ENCODE measurements around the gene ILK.

The ILK gene

DNA sequence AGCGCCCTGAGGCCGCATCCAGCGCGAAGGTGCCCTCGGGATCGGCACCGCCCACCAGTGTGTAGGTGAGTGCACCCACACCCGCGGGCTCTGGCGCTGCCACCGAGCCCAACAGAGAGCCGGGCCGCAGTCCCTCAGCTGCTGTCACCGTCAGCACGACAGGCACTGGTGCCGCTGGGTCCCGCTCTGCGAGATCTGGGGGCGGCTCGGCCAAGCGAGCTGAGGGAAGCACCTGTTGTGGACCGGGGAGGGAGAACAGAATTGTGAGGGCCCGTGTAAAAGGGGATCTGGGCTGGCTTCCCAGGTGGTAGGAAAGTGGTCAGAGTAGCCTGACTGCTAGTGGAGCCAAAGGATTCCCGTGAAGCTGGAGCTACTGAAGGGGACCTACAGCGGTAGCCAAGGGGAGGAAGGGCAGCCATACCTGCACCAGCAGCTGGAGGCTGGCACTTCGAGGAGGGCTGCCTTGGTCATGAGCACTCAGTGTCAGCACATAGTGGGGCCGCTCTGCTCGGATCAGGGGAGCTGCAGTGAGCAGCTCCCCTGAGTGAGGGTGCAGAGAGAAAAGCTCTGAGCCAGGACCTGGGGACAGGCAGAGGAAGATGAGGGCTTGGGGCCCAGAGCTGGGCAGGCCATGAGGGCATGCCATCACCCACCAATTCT, 27.2 kb downstream of the ILK start:
- Histone ChIP-seq H3K9me3 (no peaks in the 10 kb centered on the region), H3K4me3 (ENCODE audit: low read depth, low read length) (no peak overlapping the region), H3K27me3 (no peaks in the 10 kb centered on the region), H3K36me3 (no peaks in the 10 kb centered on the region), H3K4me1 (no peaks in the 10 kb centered on the region)
- TF ChIP-seq, protein P1, sequence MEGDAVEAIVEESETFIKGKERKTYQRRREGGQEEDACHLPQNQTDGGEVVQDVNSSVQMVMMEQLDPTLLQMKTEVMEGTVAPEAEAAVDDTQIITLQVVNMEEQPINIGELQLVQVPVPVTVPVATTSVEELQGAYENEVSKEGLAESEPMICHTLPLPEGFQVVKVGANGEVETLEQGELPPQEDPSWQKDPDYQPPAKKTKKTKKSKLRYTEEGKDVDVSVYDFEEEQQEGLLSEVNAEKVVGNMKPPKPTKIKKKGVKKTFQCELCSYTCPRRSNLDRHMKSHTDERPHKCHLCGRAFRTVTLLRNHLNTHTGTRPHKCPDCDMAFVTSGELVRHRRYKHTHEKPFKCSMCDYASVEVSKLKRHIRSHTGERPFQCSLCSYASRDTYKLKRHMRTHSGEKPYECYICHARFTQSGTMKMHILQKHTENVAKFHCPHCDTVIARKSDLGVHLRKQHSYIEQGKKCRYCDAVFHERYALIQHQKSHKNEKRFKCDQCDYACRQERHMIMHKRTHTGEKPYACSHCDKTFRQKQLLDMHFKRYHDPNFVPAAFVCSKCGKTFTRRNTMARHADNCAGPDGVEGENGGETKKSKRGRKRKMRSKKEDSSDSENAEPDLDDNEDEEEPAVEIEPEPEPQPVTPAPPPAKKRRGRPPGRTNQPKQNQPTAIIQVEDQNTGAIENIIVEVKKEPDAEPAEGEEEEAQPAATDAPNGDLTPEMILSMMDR (IDR thresholded peaks at IDR 0.05; ENCODE audit: low read depth, low read length), result no peak
- DNase-seq, result no peak

DNA sequence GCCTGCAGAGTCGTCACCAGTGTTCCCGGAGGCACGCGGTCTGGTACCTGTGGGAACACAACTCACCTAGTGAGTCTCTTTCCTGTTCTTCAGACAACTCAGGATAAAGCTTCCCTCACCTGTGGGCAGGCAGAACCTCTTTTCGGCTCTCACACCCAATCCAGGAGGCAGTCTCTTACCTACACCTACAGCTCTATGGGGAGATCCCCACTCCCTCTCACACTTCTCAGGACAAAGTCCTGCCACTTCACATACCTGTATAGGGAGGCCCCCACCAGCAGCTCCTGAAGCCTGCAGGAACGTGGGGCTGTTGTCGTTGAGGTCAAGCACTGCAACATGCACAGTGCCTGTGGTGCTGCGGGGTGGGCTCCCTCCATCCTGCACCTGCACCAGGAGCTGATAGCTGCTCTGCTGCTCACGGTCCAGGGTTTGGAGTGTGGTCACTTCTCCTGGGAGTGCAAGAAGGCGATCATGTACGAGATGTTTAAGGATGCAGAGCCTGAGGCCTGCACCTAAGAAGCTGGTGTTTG, 27.9 kb downstream of the ILK start:
- Histone ChIP-seq H3K36me3 (no peaks in the 10 kb centered on the region), H3K4me1 (no peaks in the 10 kb centered on the region), H3K9me3 (no peaks in the 10 kb centered on the region), H3K4me3 (ENCODE audit: low read depth, low read length) (no peak overlapping the region), H3K27me3 (no peaks in the 10 kb centered on the region)
- TF ChIP-seq, protein P1 (IDR thresholded peaks at IDR 0.05; ENCODE audit: low read depth, low read length), result no peak
- no peak for DNase-seq

DNA sequence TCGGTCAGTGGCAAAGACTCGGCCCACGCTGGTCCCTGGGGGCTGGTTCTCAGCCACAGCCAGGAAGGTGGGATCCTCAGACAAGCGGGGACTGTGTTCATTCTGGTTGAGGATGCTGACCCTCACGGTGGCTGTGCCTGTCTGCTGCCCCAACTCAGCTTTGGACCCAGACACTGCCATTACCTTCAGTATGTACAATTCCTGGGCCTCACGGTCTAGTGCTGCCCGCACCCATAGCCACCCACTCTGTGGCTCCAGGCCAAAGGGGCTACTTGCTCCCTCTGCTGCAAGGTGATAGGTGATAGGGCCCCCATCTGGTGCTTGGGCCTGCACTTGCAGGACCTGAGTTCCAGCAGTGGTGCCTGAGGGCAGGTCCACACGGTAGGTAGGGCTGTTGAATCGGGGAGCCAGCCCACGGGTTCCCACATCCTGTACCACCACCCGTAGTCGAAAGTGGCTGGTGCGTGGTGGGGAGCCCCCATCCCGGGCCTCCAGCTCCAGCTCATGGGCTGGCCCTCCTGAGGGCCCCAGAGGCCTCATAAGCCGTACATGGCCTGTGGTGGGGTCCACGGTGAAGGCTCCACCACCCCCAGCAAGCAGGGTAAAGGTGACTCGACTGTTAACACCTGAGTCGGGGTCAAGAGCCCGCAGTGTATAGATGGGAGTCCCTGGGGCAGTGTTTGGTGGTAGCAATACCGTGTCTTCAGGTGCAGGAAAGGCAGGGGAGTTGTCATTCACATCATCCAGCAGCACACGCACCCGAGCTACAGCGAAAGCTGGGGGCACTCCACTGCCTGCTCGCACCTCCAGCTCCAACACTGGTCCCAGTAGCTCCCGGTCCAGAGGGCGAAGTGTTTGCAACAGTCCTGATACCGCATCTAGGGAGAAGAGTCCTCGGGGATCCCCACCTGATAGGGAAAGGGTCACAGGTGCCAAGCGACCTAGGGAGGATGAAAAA, 28.8 kb downstream of the ILK start:
- TF ChIP-seq, protein P1 (IDR thresholded peaks at IDR 0.05; ENCODE audit: low read depth, low read length), result no peak
- no peaks in the 10 kb centered on the region for H3K27me3 ChIP-seq
- H3K9me3 ChIP-seq, result no peaks in the 10 kb centered on the region
- H3K4me1 ChIP-seq, result no peaks in the 10 kb centered on the region
- DNase-seq, result no peak
- no peak overlapping the region for H3K4me3 ChIP-seq (ENCODE audit: low read depth, low read length)
- H3K36me3 ChIP-seq, result no peaks in the 10 kb centered on the region

GRCh38 chr11:6633422-6634408, 30.1 kb downstream of the ILK start:
- Histone ChIP-seq H3K27me3 (no peaks in the 10 kb centered on the region), H3K4me1 (no peaks in the 10 kb centered on the region), H3K36me3 (no peaks in the 10 kb centered on the region), H3K4me3 (ENCODE audit: low read depth, low read length) (no peak overlapping the region), H3K9me3 (no peaks in the 10 kb centered on the region)
- TF ChIP-seq, protein P1 (IDR thresholded peaks at IDR 0.05; ENCODE audit: low read depth, low read length), result no peak
- DNase-seq, result no peak

DNA sequence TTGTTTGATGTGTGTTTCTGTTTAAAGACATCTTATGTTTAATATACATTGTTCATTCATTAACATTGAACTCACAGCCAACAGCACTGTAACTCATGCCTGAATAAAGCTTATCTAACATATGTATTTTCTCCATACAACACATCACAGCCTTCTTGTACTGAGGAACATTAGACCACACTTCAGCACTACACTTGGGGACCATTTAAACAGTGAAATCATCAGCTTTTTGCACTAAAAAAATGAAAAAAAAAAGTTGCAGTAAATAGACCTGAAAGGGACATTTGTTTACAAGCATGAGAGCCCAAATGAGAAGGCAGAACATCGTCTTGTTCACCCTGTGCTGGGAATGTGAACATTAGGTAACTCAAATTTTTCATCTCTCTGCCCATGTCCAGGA, 31.0 kb downstream of the ILK start:
- no peaks in the 10 kb centered on the region for H3K36me3 ChIP-seq

More for the DNA sequence above, 31.0 kb downstream of the ILK start:
- Histone ChIP-seq H3K4me3 (ENCODE audit: low read depth, low read length) (no peak overlapping the region), H3K4me1 (no peaks in the 10 kb centered on the region), H3K9me3 (no peaks in the 10 kb centered on the region), H3K27me3 (no peaks in the 10 kb centered on the region)
- DNase-seq, result no peak
- TF ChIP-seq, protein P1 (IDR thresholded peaks at IDR 0.05; ENCODE audit: low read depth, low read length), result no peak
